ENCODE data around the gene ACER3. TPM values are rescaled to one million over a fixed set of nuclear protein-coding genes. Genes with fewer than 3 reads are reported as not detected.
"Not testable (repeated sequence)": the region's sequence is repeated elsewhere in the genome, so short reads cannot be mapped to it uniquely, and the experiment has no call there.

ACER3 gene
- total RNA-seq, 1 donor from 2014 or later = 17.3 TPM

- no peak for TF ChIP-seq CTCF (IDR thresholded peaks at IDR 0.05; ENCODE audit: unreplicated experiment)
- Mint-ChIP-seq H3K27me3 (ENCODE audit: unreplicated experiment) (peaks cover 1% of the 10 kb centered on the region), H3K36me3 (ENCODE audit: low read depth, unreplicated experiment) (peaks cover 6% of the 10 kb centered on the region)
Measured at GRCh38 chr11:76947800-76948199, 87.1 kb downstream of the ACER3 start.

GRCh38 chr11:76955459-76956114 is 94.9 kb downstream of the ACER3 start:
- H3K9me3 Mint-ChIP-seq (ENCODE audit: unreplicated experiment) = no peaks in the 10 kb centered on the region
- no peak for DNase-seq (ENCODE audit: low spot score)
- no peak overlapping the region for H3K4me3 Mint-ChIP-seq (ENCODE audit: unreplicated experiment)
- no peak for TF ChIP-seq CTCF (IDR thresholded peaks at IDR 0.05; ENCODE audit: unreplicated experiment)
- no peak overlapping the region for H3K27ac Mint-ChIP-seq (ENCODE audit: unreplicated experiment)
- H3K27me3 Mint-ChIP-seq (ENCODE audit: unreplicated experiment) = no peaks in the 10 kb centered on the region
- peaks cover 3% of the 10 kb centered on the region for H3K36me3 Mint-ChIP-seq (ENCODE audit: low read depth, unreplicated experiment)
- no peaks in the 10 kb centered on the region for H3K4me1 Mint-ChIP-seq (ENCODE audit: unreplicated experiment)

More at GRCh38 chr11:76947800-76948199, 87.1 kb downstream of the ACER3 start:
- no peak for DNase-seq (ENCODE audit: low spot score)
- Mint-ChIP-seq H3K27ac (ENCODE audit: unreplicated experiment) (no peak overlapping the region), H3K9me3 (ENCODE audit: unreplicated experiment) (no peaks in the 10 kb centered on the region), H3K4me3 (ENCODE audit: unreplicated experiment) (no peak overlapping the region), H3K4me1 (ENCODE audit: unreplicated experiment) (no peaks in the 10 kb centered on the region)

GRCh38 chr11:76962583-76963416 is 102.1 kb downstream of the ACER3 start:
- H3K36me3 Mint-ChIP-seq (ENCODE audit: low read depth, unreplicated experiment) = peaks cover 42% of the 10 kb centered on the region
- TF ChIP-seq CTCF (IDR thresholded peaks at IDR 0.05; ENCODE audit: unreplicated experiment) = no peak
- no peak overlapping the region for H3K27ac Mint-ChIP-seq (ENCODE audit: unreplicated experiment)
- H3K4me1 Mint-ChIP-seq (ENCODE audit: unreplicated experiment) = no peaks in the 10 kb centered on the region
- no peaks in the 10 kb centered on the region for H3K27me3 Mint-ChIP-seq (ENCODE audit: unreplicated experiment)
- H3K4me3 Mint-ChIP-seq (ENCODE audit: unreplicated experiment) = peak overlapping the region; percentile 29
- peaks cover 4% of the 10 kb centered on the region for H3K9me3 Mint-ChIP-seq (ENCODE audit: unreplicated experiment)
- DNase-seq (ENCODE audit: low spot score) = no peak

- H3K27ac Mint-ChIP-seq (ENCODE audit: unreplicated experiment); H3K27me3 Mint-ChIP-seq (ENCODE audit: unreplicated experiment); H3K9me3 Mint-ChIP-seq (ENCODE audit: unreplicated experiment); DNase-seq (ENCODE audit: low spot score); H3K4me1 Mint-ChIP-seq (ENCODE audit: unreplicated experiment): not testable (repeated sequence)
- peaks cover 42% of the 10 kb centered on the region for H3K36me3 Mint-ChIP-seq (ENCODE audit: low read depth, unreplicated experiment)
- peak overlapping the region; percentile 76 for H3K4me3 Mint-ChIP-seq (ENCODE audit: unreplicated experiment)
Measured at GRCh38 chr11:76963417-76964168, 102.9 kb downstream of the ACER3 start.

- DNase-seq (ENCODE audit: low spot score) = no peak
- no peak overlapping the region for H3K4me3 Mint-ChIP-seq (ENCODE audit: unreplicated experiment)
- no peak for TF ChIP-seq CTCF (IDR thresholded peaks at IDR 0.05; ENCODE audit: unreplicated experiment)
- H3K36me3 Mint-ChIP-seq (ENCODE audit: low read depth, unreplicated experiment) = peaks cover 13% of the 10 kb centered on the region
- peaks cover 3% of the 10 kb centered on the region for H3K9me3 Mint-ChIP-seq (ENCODE audit: unreplicated experiment)
- H3K27me3 Mint-ChIP-seq (ENCODE audit: unreplicated experiment) = no peaks in the 10 kb centered on the region
- no peaks in the 10 kb centered on the region for H3K4me1 Mint-ChIP-seq (ENCODE audit: unreplicated experiment)
- H3K27ac Mint-ChIP-seq (ENCODE audit: unreplicated experiment) = no peak overlapping the region
Measured at GRCh38 chr11:76972051-76972450, 111.3 kb downstream of the ACER3 start.

Data from endothelial cell (in vitro differentiated cells).